ENCODE measurements around the gene PLK4.
"Not testable (repeated sequence)": the region's sequence is repeated elsewhere in the genome, so short reads cannot be mapped to it uniquely, and the experiment has no call there.

PLK4 gene

DNA sequence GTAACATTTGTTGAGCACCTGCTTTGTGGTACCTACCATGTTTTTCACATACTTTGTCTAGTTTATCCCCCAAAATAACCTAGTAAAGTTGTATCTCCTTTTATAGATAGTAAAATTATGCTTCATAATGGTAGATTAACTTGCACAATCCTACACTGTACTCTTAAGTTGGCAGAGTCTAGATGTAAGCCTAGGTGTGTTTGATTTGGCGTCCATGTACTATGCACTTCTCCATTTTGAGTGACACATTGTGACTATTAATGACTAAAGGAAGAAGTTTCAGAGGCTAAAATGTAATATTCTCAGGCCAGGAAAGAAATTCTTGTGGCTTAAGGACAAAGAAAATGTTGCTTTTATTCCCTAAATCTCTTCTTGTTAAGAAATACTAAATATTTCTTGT lies 15.4 kb downstream of the PLK4 start:
- no peak overlapping the region for H2AFZ ChIP-seq (ENCODE audit: low read length)
- peaks cover 19% of the 10 kb centered on the region for H3K36me3 ChIP-seq (replicated peaks; ENCODE audit: insufficient read depth, low read length)
- no peak for TF ChIP-seq CTCF (IDR thresholded peaks at IDR 0.05; ENCODE audit: low read length)
- TF ChIP-seq EZH2phosphoT487 (IDR thresholded peaks at IDR 0.05; ENCODE audit: low read length), result no peak
- TF ChIP-seq EZH2 (optimal IDR thresholded peaks at IDR 0.05; ENCODE audit: low read depth, low read length), result no peak

DNA sequence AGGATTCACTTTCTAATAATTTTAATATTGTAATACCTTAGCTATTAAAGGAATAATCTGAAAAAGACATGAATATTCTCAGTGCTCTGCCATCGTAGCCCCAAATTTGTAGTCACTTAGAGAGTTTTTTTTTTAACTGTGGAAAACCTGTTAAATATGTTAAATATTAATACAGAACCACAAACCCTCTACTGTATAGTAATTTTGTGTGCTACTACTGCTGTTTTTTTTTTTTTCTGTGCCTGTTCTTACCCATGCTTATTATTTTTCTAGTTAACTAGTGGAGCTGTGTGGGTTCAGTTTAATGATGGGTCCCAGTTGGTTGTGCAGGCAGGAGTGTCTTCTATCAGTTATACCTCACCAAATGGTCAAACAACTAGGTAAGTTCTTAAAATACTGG lies 15.8 kb downstream of the PLK4 start:
- H3K79me2 ChIP-seq (ENCODE audit: low read length), result no peaks in the 10 kb centered on the region
- H3K27me3 ChIP-seq (replicated peaks; ENCODE audit: insufficient read depth, low read length), result no peaks in the 10 kb centered on the region
- no peaks in the 10 kb centered on the region for H3K9me2 ChIP-seq (replicated peaks; ENCODE audit: insufficient read depth, low read length)
- H2AFZ ChIP-seq (ENCODE audit: low read length), result no peak overlapping the region
- TF ChIP-seq EZH2 (optimal IDR thresholded peaks at IDR 0.05; ENCODE audit: low read depth, low read length) (no peak), EZH2phosphoT487 (IDR thresholded peaks at IDR 0.05; ENCODE audit: low read length) (no peak), CTCF (IDR thresholded peaks at IDR 0.05; ENCODE audit: low read length) (no peak)
- peaks cover 3% of the 10 kb centered on the region; the same call in 1 of the 2 replicates for H3F3A ChIP-seq (ENCODE audit: insufficient read depth, low read length)
- H3K4me2 ChIP-seq (ENCODE audit: low read depth, low read length), result no peak overlapping the region
- no peak overlapping the region for H3K9ac ChIP-seq (ENCODE audit: low read length)
- no peak overlapping the region for H3K27ac ChIP-seq (ENCODE audit: low read length)
- peaks cover 19% of the 10 kb centered on the region for H3K36me3 ChIP-seq (replicated peaks; ENCODE audit: insufficient read depth, low read length)
- no peaks in the 10 kb centered on the region for H3K4me1 ChIP-seq (ENCODE audit: low read length)
- H3K4me3 ChIP-seq (ENCODE audit: low read length), result no peak overlapping the region
- H4K20me1 ChIP-seq (ENCODE audit: insufficient read depth, low read length), result no peaks in the 10 kb centered on the region
- DNase-seq, result no peak
- H3K9me3 ChIP-seq (replicated peaks; ENCODE audit: insufficient read depth, low read length), result no peaks in the 10 kb centered on the region

More for the DNA sequence above, 15.4 kb downstream of the PLK4 start:
- Histone ChIP-seq H3F3A (ENCODE audit: insufficient read depth, low read length) (peaks cover 3% of the 10 kb centered on the region; the same call in 1 of the 2 replicates), H3K4me3 (ENCODE audit: low read length) (no peak overlapping the region), H4K20me1 (ENCODE audit: insufficient read depth, low read length) (no peaks in the 10 kb centered on the region), H3K9me2 (replicated peaks; ENCODE audit: insufficient read depth, low read length) (no peaks in the 10 kb centered on the region), H3K27me3 (replicated peaks; ENCODE audit: insufficient read depth, low read length) (no peaks in the 10 kb centered on the region), H3K79me2 (ENCODE audit: low read length) (no peaks in the 10 kb centered on the region), H3K9me3 (replicated peaks; ENCODE audit: insufficient read depth, low read length) (no peaks in the 10 kb centered on the region), H3K27ac (ENCODE audit: low read length) (no peak overlapping the region), H3K4me1 (ENCODE audit: low read length) (no peaks in the 10 kb centered on the region), H3K4me2 (ENCODE audit: low read depth, low read length) (no peak overlapping the region), H3K9ac (ENCODE audit: low read length) (no peak overlapping the region)
- no peak for DNase-seq

DNA sequence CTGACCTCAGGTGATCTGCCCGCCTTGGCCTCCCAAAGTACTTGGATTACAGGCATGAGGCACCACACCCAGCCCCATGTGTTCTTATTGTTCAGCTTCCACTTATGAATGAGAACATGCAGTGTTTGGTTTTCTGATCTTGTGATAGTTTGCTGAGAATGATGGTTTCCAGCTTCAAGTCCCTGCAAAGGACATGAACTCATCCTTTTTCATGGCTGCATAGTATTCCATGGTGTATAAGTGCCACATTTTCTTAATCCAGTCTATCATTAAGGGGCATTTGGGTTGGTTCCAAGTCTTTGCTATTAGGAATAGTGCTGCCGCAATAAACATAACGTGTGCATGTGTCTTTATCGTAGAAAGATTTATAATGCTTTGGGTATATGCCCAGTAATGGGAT lies 19.0 kb downstream of the PLK4 start:
- not testable (repeated sequence) for H3K36me3 ChIP-seq (replicated peaks; ENCODE audit: insufficient read depth, low read length); H2AFZ ChIP-seq (ENCODE audit: low read length); H3K9me3 ChIP-seq (replicated peaks; ENCODE audit: insufficient read depth, low read length); H3K27me3 ChIP-seq (replicated peaks; ENCODE audit: insufficient read depth, low read length); H3K4me1 ChIP-seq (ENCODE audit: low read length); H3F3A ChIP-seq (ENCODE audit: insufficient read depth, low read length); H3K79me2 ChIP-seq (ENCODE audit: low read length); H3K4me3 ChIP-seq (ENCODE audit: low read length); H3K9ac ChIP-seq (ENCODE audit: low read length); H3K4me2 ChIP-seq (ENCODE audit: low read depth, low read length); H3K9me2 ChIP-seq (replicated peaks; ENCODE audit: insufficient read depth, low read length); H3K27ac ChIP-seq (ENCODE audit: low read length); H4K20me1 ChIP-seq (ENCODE audit: insufficient read depth, low read length); DNase-seq

GRCh38 chr4:127905029-127905428 lies 24.3 kb downstream of the PLK4 start:
- Histone ChIP-seq H3F3A (ENCODE audit: insufficient read depth, low read length) (no peaks in the 10 kb centered on the region), H3K9me3 (replicated peaks; ENCODE audit: insufficient read depth, low read length) (no peaks in the 10 kb centered on the region), H3K27ac (ENCODE audit: low read length) (no peak overlapping the region), H3K9ac (ENCODE audit: low read length) (no peak overlapping the region), H2AFZ (ENCODE audit: low read length) (no peak overlapping the region), H3K9me2 (replicated peaks; ENCODE audit: insufficient read depth, low read length) (no peaks in the 10 kb centered on the region), H3K36me3 (replicated peaks; ENCODE audit: insufficient read depth, low read length) (no peaks in the 10 kb centered on the region), H3K4me2 (ENCODE audit: low read depth, low read length) (no peak overlapping the region), H3K4me3 (ENCODE audit: low read length) (no peak overlapping the region), H3K4me1 (ENCODE audit: low read length) (no peaks in the 10 kb centered on the region), H3K27me3 (replicated peaks; ENCODE audit: insufficient read depth, low read length) (no peaks in the 10 kb centered on the region), H4K20me1 (ENCODE audit: insufficient read depth, low read length) (no peaks in the 10 kb centered on the region), H3K79me2 (ENCODE audit: low read length) (no peaks in the 10 kb centered on the region)
- no peak for TF ChIP-seq CTCF (IDR thresholded peaks at IDR 0.05; ENCODE audit: low read length)
- no peak for TF ChIP-seq EZH2phosphoT487 (IDR thresholded peaks at IDR 0.05; ENCODE audit: low read length)
- no peak for TF ChIP-seq EZH2 (optimal IDR thresholded peaks at IDR 0.05; ENCODE audit: low read depth, low read length)
- no peak for DNase-seq

All from MM.1S (cell line).